Neural cell (in vitro differentiated cells): Measurements from ENCODE around the gene ATPAF2.

Experiments
- EP300 ChIP-seq: fragments of 450-650 bp; conservative IDR thresholded peaks from 2 replicates; pipeline ENCODE4 v1.6.1; 2014; ENCODE audit warnings: antibody characterized with exemption, mild to moderate bottlenecking, moderate library complexity; ENCODE audit not compliant: poor library complexity, severe bottlenecking
- EZH2 ChIP-seq: fragments of 200-600, 300-800 bp; shearing (Covaris generic), sonication (generic); IDR thresholded peaks from 2 replicates; pipeline ENCODE4 v1.6.1; 2014; ENCODE audit warnings: antibody characterized with exemption, low read length, borderline replicate concordance, mild to moderate bottlenecking; ENCODE audit not compliant: insufficient read depth, poor library complexity, severe bottlenecking
- MXI1 ChIP-seq: fragments of 450-650 bp; conservative IDR thresholded peaks from 2 replicates; pipeline ENCODE4 v1.6.1; 2014; ENCODE audit warnings: antibody characterized with exemption, mild to moderate bottlenecking; ENCODE audit not compliant: poor library complexity, severe bottlenecking
- POLR2AphosphoS5 ChIP-seq: IDR thresholded peaks from 2 replicates; pipeline ENCODE4 v1.6.1; 2012
- RAD21 ChIP-seq: fragments of 450-650 bp; conservative IDR thresholded peaks from 2 replicates; pipeline ENCODE4 v1.6.1; 2014; ENCODE audit warnings: antibody characterized with exemption, mild to moderate bottlenecking, moderate library complexity
- SMC3 ChIP-seq: fragments of 450-650 bp; conservative IDR thresholded peaks from 2 replicates; pipeline ENCODE4 v1.6.1; 2014; ENCODE audit warnings: antibody characterized with exemption, mild to moderate bottlenecking, moderate library complexity; ENCODE audit not compliant: poor library complexity
- TAF1 ChIP-seq: IDR thresholded peaks from 2 replicates; pipeline ENCODE4 v1.6.1; 2012; ENCODE audit warnings: low read depth
- TF ChIP-seq, protein P1 (sequence below): fragments of 450-650 bp; IDR thresholded peaks from 2 replicates; pipeline ENCODE4 v1.5.1; 2014; ENCODE audit warnings: antibody characterized with exemption, mild to moderate bottlenecking, moderate library complexity; ENCODE audit not compliant: poor library complexity, severe bottlenecking
- TF ChIP-seq, protein P2 (sequence below): IDR thresholded peaks from 2 replicates; pipeline ENCODE4 v1.6.1; 2012; ENCODE audit warnings: borderline replicate concordance

DNA sequence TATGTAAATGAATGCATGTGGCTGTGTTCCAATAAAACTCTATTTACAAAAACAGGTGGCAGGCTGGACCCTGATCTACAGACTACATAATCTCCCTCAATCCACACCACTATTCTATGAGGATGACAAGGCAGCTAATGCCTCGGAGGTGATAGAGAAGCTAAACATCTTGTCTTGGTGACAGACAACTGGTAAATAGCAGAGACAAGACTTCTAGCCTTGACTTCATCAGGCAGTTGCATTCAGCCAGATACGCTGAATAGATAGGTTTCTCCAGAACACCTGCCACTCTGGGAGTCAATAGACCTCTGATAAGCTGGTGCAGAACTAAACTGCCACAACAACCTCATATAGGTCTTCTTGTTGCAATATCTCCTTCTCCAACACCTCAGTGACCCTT lies 3.3 kb downstream of the ATPAF2 start:
- TF ChIP-seq TAF1, result no peak
- TF ChIP-seq, protein P1, sequence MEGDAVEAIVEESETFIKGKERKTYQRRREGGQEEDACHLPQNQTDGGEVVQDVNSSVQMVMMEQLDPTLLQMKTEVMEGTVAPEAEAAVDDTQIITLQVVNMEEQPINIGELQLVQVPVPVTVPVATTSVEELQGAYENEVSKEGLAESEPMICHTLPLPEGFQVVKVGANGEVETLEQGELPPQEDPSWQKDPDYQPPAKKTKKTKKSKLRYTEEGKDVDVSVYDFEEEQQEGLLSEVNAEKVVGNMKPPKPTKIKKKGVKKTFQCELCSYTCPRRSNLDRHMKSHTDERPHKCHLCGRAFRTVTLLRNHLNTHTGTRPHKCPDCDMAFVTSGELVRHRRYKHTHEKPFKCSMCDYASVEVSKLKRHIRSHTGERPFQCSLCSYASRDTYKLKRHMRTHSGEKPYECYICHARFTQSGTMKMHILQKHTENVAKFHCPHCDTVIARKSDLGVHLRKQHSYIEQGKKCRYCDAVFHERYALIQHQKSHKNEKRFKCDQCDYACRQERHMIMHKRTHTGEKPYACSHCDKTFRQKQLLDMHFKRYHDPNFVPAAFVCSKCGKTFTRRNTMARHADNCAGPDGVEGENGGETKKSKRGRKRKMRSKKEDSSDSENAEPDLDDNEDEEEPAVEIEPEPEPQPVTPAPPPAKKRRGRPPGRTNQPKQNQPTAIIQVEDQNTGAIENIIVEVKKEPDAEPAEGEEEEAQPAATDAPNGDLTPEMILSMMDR, result no peak
- no peak for TF ChIP-seq EP300
- TF ChIP-seq EZH2, result no peak
- no peak for TF ChIP-seq MXI1
- no peak for TF ChIP-seq POLR2AphosphoS5
- TF ChIP-seq RAD21, result no peak
- TF ChIP-seq SMC3, result no peak
- TF ChIP-seq, protein P2, sequence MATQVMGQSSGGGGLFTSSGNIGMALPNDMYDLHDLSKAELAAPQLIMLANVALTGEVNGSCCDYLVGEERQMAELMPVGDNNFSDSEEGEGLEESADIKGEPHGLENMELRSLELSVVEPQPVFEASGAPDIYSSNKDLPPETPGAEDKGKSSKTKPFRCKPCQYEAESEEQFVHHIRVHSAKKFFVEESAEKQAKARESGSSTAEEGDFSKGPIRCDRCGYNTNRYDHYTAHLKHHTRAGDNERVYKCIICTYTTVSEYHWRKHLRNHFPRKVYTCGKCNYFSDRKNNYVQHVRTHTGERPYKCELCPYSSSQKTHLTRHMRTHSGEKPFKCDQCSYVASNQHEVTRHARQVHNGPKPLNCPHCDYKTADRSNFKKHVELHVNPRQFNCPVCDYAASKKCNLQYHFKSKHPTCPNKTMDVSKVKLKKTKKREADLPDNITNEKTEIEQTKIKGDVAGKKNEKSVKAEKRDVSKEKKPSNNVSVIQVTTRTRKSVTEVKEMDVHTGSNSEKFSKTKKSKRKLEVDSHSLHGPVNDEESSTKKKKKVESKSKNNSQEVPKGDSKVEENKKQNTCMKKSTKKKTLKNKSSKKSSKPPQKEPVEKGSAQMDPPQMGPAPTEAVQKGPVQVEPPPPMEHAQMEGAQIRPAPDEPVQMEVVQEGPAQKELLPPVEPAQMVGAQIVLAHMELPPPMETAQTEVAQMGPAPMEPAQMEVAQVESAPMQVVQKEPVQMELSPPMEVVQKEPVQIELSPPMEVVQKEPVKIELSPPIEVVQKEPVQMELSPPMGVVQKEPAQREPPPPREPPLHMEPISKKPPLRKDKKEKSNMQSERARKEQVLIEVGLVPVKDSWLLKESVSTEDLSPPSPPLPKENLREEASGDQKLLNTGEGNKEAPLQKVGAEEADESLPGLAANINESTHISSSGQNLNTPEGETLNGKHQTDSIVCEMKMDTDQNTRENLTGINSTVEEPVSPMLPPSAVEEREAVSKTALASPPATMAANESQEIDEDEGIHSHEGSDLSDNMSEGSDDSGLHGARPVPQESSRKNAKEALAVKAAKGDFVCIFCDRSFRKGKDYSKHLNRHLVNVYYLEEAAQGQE, result no peak
